SK-N-MC (cell line): ENCODE data around the gene RILPL2.

Experiments
- EZH2 ChIP-seq: fragments of 200-600 bp; sonication (generic); IDR thresholded peaks from one replicate; pipeline ENCODE4 v1.6.1; 2017; ENCODE audit warnings: antibody characterized with exemption
- FOXP2 ChIP-seq: optimal IDR thresholded peaks from 2 replicates; pipeline ENCODE3; 2011; ENCODE audit warnings: mild to moderate bottlenecking, moderate library complexity; ENCODE audit not compliant: insufficient read depth; ENCODE audit errors: extremely low read length, control extremely low read depth
- POLR2AphosphoS5 ChIP-seq: IDR thresholded peaks from 2 replicates; pipeline ENCODE4 v1.6.1; 2012; ENCODE audit warnings: mild to moderate bottlenecking, low read depth, low read length, borderline replicate concordance

DNA sequence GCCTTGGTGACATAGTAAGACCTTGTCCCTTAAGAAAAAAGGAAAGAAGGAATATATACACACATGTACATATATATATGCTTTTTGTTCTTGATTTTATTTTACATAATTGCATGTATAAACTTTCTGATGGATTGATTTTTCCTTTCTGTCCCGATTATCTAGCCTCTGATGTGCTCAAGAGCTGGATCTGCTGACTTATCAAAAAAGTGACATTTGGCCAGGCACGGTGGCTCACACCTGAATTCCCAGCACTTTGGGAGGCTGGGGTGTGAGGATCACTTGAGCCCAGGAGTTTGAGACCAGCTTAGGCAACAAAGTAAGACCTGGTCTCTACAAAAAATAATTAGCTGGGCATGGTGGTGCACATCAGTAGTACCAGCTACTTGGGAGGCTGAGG, 33.5 kb upstream of the RILPL2 start:
- TF ChIP-seq EZH2 (no peak), POLR2AphosphoS5 (no peak), FOXP2 (no peak)
